ENCODE measurements around the gene MDH1. TPM values are rescaled to one million over a fixed set of nuclear protein-coding genes. Genes with fewer than 3 reads are reported as not detected.
"Not testable (repeated sequence)": the region's sequence is repeated elsewhere in the genome, so short reads cannot be mapped to it uniquely, and the experiment has no call there.

The MDH1 gene
- total RNA-seq, 2 donors from 2014 or later, result 66.1 to 103 TPM

DNA sequence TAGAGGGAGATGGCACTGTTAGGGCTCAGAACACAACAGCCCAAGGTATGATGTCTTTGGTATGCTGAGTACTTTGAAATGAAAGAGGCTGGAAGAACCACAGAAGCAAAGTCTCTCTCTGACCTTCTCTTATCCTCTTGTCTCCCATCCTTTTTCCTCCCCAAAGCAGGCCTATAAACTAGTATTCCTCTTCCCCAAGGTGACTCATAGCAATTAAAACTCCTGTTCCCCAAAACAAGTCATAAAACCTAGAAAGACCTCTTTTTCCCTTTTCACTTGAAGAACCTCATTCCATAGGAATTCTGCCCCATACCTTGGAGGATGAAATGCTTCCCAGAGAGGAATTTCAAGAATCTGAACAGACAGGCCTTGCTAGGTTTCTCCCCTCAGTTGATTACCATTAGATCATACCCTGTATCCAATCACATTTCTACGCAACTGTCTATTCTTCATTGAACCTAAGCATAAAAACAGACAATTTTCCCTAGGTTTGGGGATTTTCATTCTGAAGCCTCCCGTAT, 25.7 kb downstream of the MDH1 start:
- Histone ChIP-seq H3K36me3 (no peaks in the 10 kb centered on the region), H3K4me1 (ENCODE audit: control insufficient read depth in 1 of 2, low read depth in 2 of 2) (no peaks in the 10 kb centered on the region), H3K27me3 (replicated peaks; ENCODE audit: insufficient read depth) (no peaks in the 10 kb centered on the region), H3K27ac (no peak overlapping the region), H3K9me3 (no peaks in the 10 kb centered on the region), H3K4me3 (no peak overlapping the region)
- ATAC-seq (ENCODE audit: insufficient number of reproducible peaks, low FRiP score, low read depth), result no peak
- DNase-seq (ENCODE audit: low spot score), result no peak
- TF ChIP-seq, protein P1, sequence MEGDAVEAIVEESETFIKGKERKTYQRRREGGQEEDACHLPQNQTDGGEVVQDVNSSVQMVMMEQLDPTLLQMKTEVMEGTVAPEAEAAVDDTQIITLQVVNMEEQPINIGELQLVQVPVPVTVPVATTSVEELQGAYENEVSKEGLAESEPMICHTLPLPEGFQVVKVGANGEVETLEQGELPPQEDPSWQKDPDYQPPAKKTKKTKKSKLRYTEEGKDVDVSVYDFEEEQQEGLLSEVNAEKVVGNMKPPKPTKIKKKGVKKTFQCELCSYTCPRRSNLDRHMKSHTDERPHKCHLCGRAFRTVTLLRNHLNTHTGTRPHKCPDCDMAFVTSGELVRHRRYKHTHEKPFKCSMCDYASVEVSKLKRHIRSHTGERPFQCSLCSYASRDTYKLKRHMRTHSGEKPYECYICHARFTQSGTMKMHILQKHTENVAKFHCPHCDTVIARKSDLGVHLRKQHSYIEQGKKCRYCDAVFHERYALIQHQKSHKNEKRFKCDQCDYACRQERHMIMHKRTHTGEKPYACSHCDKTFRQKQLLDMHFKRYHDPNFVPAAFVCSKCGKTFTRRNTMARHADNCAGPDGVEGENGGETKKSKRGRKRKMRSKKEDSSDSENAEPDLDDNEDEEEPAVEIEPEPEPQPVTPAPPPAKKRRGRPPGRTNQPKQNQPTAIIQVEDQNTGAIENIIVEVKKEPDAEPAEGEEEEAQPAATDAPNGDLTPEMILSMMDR (IDR thresholded peaks at IDR 0.05), result no peak

DNA sequence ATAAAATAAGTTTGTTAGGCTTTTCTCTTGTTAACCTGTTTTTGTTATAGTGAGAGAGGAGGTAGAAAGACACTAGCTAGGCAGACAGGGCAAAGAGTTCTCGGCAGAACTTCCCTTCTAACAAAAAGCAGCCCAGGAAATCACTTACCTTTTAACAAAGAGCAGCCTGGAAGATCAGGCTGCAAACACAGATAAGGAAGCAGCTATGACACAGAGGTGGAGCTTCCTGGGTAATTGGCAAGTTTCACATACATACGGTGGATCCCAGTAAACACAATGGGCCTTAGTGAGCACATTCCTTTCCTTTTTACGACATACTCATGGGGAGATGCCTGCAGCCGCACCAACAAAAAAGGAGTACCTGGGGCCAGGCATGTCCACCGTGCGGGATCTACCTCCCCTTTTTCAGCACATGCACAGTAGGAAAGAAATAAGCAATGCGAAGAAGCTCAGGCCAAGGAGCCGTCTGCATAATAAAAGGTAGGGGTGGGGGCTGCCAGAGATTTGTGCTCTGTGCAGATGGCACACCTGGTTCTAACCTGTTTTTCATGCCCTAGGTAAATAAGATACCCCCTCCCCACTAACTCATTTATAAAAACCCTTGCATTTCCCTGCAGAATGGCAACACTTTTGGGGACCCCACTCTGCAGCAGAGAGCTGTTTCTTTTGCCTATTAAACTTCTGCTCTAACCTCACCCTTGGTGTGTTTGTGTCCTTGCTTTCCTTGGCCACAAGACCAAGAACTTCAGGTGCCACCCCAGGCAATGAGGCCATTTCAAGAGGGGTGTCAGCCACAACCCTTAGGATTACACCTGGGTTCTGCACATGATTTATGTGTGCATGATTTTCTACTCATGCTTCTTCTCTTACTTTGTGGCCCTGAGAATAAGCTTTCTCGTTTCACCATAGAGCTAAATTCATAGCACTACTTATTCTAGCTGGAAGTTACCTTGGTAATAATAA, 26.5 kb downstream of the MDH1 start:
- TF ChIP-seq, protein P1 (IDR thresholded peaks at IDR 0.05), result no peak
- H3K27ac ChIP-seq, result no peak overlapping the region
- no peak overlapping the region for H3K4me3 ChIP-seq
- DNase-seq (ENCODE audit: low spot score) (no peak), ATAC-seq (ENCODE audit: insufficient number of reproducible peaks, low FRiP score, low read depth) (no peak)
- no peaks in the 10 kb centered on the region for H3K9me3 ChIP-seq
- H3K4me1 ChIP-seq (ENCODE audit: control insufficient read depth in 1 of 2, low read depth in 2 of 2), result no peaks in the 10 kb centered on the region
- no peaks in the 10 kb centered on the region for H3K36me3 ChIP-seq
- no peaks in the 10 kb centered on the region for H3K27me3 ChIP-seq (replicated peaks; ENCODE audit: insufficient read depth)

DNA sequence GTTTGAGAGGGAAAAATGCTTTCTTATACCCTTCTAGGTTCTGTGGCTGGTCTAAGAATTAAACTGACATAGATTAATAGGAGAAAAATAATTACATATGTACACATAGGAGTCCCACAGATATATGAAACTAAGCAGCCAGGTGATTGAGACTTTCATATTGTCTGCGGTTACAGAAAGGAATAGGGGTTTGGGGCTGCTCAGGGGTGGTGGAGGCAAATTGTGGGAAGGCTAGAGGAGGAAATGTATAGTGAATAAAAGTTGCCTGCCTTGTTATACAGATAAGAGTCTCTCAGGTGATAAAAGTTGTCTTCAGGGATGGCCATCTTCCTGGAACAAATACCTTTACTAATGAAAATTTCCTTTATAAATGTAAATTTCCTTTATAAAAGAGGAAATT, 28.6 kb downstream of the MDH1 start:
- Histone ChIP-seq H3K4me3 (no peak overlapping the region), H3K27ac (no peak overlapping the region), H3K36me3 (no peaks in the 10 kb centered on the region), H3K27me3 (replicated peaks; ENCODE audit: insufficient read depth) (no peaks in the 10 kb centered on the region), H3K4me1 (ENCODE audit: control insufficient read depth in 1 of 2, low read depth in 2 of 2) (no peaks in the 10 kb centered on the region), H3K9me3 (no peaks in the 10 kb centered on the region)
- DNase-seq (ENCODE audit: low spot score) (no peak), ATAC-seq (ENCODE audit: insufficient number of reproducible peaks, low FRiP score, low read depth) (no peak)
- TF ChIP-seq, protein P1 (IDR thresholded peaks at IDR 0.05), result no peak

DNA sequence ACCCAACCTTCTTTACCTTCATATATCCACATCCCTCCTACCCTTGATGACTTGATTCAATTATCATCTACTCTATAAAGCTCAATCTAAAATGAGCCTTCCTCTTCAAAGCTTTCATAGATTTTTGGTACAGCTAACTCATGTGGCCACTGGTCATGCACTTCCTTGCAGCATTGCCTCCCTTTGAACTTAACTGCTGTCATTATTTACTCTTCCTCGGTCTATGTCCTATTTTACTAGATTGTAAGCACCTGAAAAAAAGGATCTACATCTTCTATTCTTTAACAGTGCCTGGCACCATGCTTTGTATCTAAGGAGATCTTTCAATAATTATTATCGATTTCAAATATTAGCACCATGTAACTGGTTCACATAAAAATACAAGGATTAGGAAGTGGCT, 30.6 kb downstream of the MDH1 start:
- Histone ChIP-seq H3K27ac (no peak overlapping the region), H3K9me3 (no peaks in the 10 kb centered on the region), H3K36me3 (no peaks in the 10 kb centered on the region), H3K4me1 (ENCODE audit: control insufficient read depth in 1 of 2, low read depth in 2 of 2) (no peaks in the 10 kb centered on the region), H3K27me3 (replicated peaks; ENCODE audit: insufficient read depth) (no peaks in the 10 kb centered on the region), H3K4me3 (no peak overlapping the region)
- TF ChIP-seq, protein P1 (IDR thresholded peaks at IDR 0.05), result no peak
- DNase-seq (ENCODE audit: low spot score) (no peak), ATAC-seq (ENCODE audit: insufficient number of reproducible peaks, low FRiP score, low read depth) (no peak)

DNA sequence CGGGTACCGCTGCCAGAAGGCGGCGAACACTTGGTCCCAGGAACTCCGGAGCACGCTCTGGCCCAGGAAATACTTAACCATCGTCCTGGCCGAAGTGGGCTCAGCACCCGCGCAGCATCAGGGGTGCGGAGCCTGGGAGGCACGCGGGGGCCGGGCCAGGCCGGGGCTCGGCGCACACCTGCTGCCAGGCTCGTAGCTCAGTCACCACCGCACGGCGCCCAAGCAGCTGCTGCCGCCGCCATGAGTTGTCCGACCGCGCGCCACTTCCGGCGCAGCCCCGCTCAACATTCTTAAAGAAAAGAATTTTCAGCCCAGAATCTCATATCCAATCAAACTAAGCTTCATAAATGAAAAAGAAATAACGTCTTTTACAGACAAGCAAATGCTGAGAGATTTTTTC, 34.0 kb downstream of the MDH1 start:
- no peaks in the 10 kb centered on the region for H3K36me3 ChIP-seq
- H3K27me3 ChIP-seq (replicated peaks; ENCODE audit: insufficient read depth), result no peaks in the 10 kb centered on the region
- ATAC-seq (ENCODE audit: insufficient number of reproducible peaks, low FRiP score, low read depth) (no peak), DNase-seq (ENCODE audit: low spot score) (no peak)
- no peaks in the 10 kb centered on the region for H3K9me3 ChIP-seq
- H3K27ac ChIP-seq, result no peak overlapping the region
- H3K4me1 ChIP-seq (ENCODE audit: control insufficient read depth in 1 of 2, low read depth in 2 of 2), result no peaks in the 10 kb centered on the region
- TF ChIP-seq, protein P1 (IDR thresholded peaks at IDR 0.05), result no peak
- no peak overlapping the region for H3K4me3 ChIP-seq

DNA sequence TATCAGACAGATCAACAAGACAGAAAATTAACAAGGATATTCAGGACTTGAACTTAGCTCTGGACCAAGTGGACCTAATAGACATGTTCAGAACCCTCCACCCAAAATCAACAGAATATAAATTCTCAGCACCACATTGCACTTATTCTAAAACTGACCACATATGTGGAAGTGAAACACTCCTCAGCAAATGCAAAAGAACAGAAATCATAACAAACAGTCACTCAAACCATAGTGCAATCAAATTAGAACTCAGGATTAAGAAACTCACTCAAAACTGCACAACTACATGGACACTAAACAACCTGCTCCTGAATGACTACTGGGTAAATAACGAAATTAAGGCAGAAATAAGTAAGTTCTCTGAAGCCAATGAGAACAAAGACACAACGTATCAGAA, 35.0 kb downstream of the MDH1 start:
- H3K4me3 ChIP-seq; H3K4me1 ChIP-seq (ENCODE audit: control insufficient read depth in 1 of 2, low read depth in 2 of 2); H3K9me3 ChIP-seq; ATAC-seq (ENCODE audit: insufficient number of reproducible peaks, low FRiP score, low read depth); H3K27ac ChIP-seq; DNase-seq (ENCODE audit: low spot score); H3K36me3 ChIP-seq; H3K27me3 ChIP-seq (replicated peaks; ENCODE audit: insufficient read depth): not testable (repeated sequence)
